Gastrocnemius medialis (tissue), 4 donors: ENCODE data around the gene LRRK1. TPM values are rescaled to one million over a fixed set of nuclear protein-coding genes. Genes with fewer than 3 reads are reported as not detected.
A peak's percentile ranks its signal among the peaks of the same experiment; 100 is the strongest.

Experiments used
- ATAC-seq, 2 donors: fragments of 150-250 bp; one replicate each; pipeline ENCODE4 v1.9.1; 2016
- DNase-seq, 2 donors: peaks; one replicate each; pipeline ENCODE4 v3.0.0-alpha.2; 2019
- H3K27ac ChIP-seq, 4 donors: fragments of 200-600 bp; sonication (generic); 1 replicate in 1 of 4; 2 replicates in 3 of 4; pipeline ENCODE4 v1.5.1; 2016 to 2018; ENCODE audit warnings: mild to moderate bottlenecking in 2 of 4, moderate library complexity in 1 of 4
- H3K27me3 ChIP-seq, 3 donors: fragments of 200-600 bp; sonication (generic) in 2 of 3; 1 replicate in 1 of 3; 2 replicates in 2 of 3; pipeline versions ENCODE4 v1.5.1 to v1.6.0; 2016 to 2019; ENCODE audit warnings: mild to moderate bottlenecking in 1 of 3, moderate library complexity in 1 of 3
- H3K36me3 ChIP-seq, 2 donors: fragments of 200-600 bp; sonication (generic) in 1 of 2; one replicate each; pipeline ENCODE4 v1.5.1; 2017 to 2018
- H3K4me1 ChIP-seq, 2 donors: fragments of 200-600 bp; sonication (generic) in 1 of 2; one replicate each; pipeline ENCODE4 v1.5.1; 2016 to 2017; ENCODE audit warnings: mild to moderate bottlenecking in 2 of 2
- H3K4me3 ChIP-seq, 4 donors: fragments of 200-600 bp; sonication (generic) in 3 of 4; 1 replicate in 1 of 4; 2 replicates in 3 of 4; pipeline ENCODE4 v1.5.1; 2016 to 2019; ENCODE audit warnings: mild to moderate bottlenecking in 2 of 4
- H3K9me3 ChIP-seq, 3 donors: fragments of 200-600 bp; sonication (generic) in 2 of 3; 1 replicate in 1 of 3; 2 replicates in 2 of 3; pipeline ENCODE4 v1.5.1; 2016 to 2019
- CTCF ChIP-seq, 5 experiments: fragments of 450-650 bp in 3 of 5; fragments of 200-600 bp in 2 of 5; sonication (generic) in 2 of 5; IDR thresholded peaks in 4 of 5; conservative IDR thresholded peaks in 1 of 5; 1 replicate in 4 of 5; 2 replicates in 1 of 5; pipeline ENCODE4 v1.5.1; 2016 to 2019; ENCODE audit warnings: antibody characterized with exemption in 5 of 5, mild to moderate bottlenecking in 3 of 5, moderate library complexity in 3 of 5
- POLR2A ChIP-seq, 2 donors: fragments of 450-650 bp; IDR thresholded peaks; one replicate each; pipeline ENCODE4 v1.6.1; 2017; ENCODE audit warnings: antibody characterized with exemption in 2 of 2, mild to moderate bottlenecking in 2 of 2, moderate library complexity in 2 of 2
- in situ Hi-C, 4 donors: fragments of 200-750 bp; cut with MboI; loops; one replicate each; pipeline versions ENCODE4 v1.15.0 to v1.8.0; 2017; ENCODE audit warnings: low sequenced_read_pairs in 4 of 4
- intact Hi-C: fragments of 100-400 bp; cut with DNase I; formaldehyde crosslinking; loops from one replicate; pipeline ENCODE4 v1.15.1; 2023; ENCODE audit warnings: low total_unique reads
- total RNA-seq, 4 donors: library from RNA; depleted of rRNA; stranded (reverse); fragments of >200 nt; gene quantifications; one replicate each; pipeline versions ENCODE4 v1.1.0 to v1.2.3, GENCODE V29; 2016

Gene LRRK1
- total RNA-seq, 4 donors from 2014 or later = 0.87 to 5.6 (median 1.7) TPM

- H3K27ac ChIP-seq = peak overlapping the region in 1 of 4 donors; percentile 27
- no peaks in the 10 kb centered on the region for H3K9me3 ChIP-seq
- no peaks in the 10 kb centered on the region for H3K27me3 ChIP-seq
- H3K4me3 ChIP-seq = no peak overlapping the region
- no peaks in the 10 kb centered on the region for H3K36me3 ChIP-seq
- no peak for TF ChIP-seq POLR2A (IDR thresholded peaks at IDR 0.05)
- no peak for TF ChIP-seq CTCF (IDR thresholded peaks at IDR 0.05 in 4 of 5, conservative IDR thresholded peaks at IDR 0.05 in 1 of 5)
- H3K4me1 ChIP-seq = peaks cover 0 to 8% of the 10 kb centered on the region in 2 donors
- DNase-seq (no peak), ATAC-seq (no peak)
- in situ Hi-C loops = loop anchor here (5.0 kb wide), 1 partner anchor 167 kb away; no protein-coding TSS in a partner anchor
- intact Hi-C loops = loop anchor here (5.0 kb wide), 1 partner anchor 73 kb away; no protein-coding TSS in a partner anchor
Measured at GRCh38 chr15:101089579-101090427, 170.6 kb downstream of the LRRK1 start.

DNA sequence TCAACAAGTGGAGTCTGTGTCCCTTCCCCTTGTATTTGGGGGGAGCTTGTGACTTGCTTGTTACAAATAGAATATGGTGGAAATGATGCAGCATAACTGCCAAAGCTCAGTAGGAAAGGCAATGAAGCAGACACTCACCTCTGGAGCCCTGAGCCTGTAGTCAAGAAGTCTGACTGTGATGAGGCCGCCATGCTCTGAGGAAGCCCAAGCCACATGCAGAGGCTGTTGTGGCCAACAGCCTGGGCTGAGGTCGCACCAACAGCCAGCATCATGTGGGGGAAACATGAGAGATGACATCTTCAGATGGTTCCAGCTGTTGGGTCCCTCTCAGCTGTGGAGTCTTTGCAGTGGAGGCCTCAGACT is 171.3 kb downstream of the LRRK1 start:
- Histone ChIP-seq H3K4me3 (no peak overlapping the region), H3K36me3 (no peaks in the 10 kb centered on the region), H3K27ac (no peak overlapping the region), H3K9me3 (no peaks in the 10 kb centered on the region), H3K4me1 (peaks cover 0 to 8% of the 10 kb centered on the region in 2 donors), H3K27me3 (no peaks in the 10 kb centered on the region)
- DNase-seq (no peak), ATAC-seq (no peak)
- in situ Hi-C loops = loop anchor here in 1 of 4 donors (5.0 kb wide), 1 partner anchor 167 kb away; no protein-coding TSS in a partner anchor
- TF ChIP-seq CTCF (IDR thresholded peaks at IDR 0.05 in 4 of 5, conservative IDR thresholded peaks at IDR 0.05 in 1 of 5) (no peak), POLR2A (IDR thresholded peaks at IDR 0.05) (no peak)
- intact Hi-C loops = no loop called here

DNA sequence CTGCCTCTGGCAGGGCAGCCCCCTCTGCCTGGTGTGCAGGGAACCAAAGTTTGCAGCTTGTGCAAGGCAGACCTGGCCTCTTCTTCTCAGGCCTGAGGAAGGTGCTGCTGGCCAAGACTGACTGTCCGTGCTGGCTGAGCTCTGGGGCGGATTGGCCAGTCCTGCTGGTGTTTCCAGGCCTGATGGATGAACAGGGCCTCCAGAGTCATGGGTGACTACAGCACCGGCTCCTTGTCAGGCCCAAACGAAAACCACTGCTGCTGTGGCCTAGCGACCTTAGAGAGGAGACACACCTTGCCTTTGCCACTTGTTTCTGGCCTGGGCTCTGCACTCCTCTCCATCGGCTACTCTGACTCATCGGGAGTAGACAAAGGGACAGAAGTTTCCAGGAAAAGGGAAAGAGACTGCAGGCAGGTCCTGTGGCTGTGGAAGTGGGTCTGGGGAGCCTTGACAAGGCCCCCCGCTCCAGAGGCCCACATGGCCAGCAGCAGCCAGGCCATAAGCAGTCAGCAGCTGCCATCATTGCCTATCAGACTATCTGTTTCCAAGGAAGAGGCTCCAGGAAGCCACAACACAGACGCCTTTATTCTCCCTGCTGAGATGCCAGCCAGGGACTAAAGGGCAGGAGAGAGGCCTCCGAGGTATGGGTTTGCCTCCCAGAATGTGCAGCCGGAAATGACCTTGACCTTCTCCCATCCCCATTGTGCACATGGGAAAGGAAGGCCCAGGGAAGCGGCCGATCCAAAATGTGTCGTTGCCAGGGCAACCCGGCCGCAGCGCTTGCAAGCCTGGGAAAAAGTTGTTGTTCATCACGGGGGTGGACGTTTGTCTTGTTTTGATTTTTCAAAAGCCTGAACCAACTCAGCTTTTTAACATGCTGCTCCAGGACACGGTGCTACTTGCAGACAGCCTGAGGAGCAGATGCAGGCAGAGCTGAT is 172.2 kb downstream of the LRRK1 start:
- ATAC-seq = no peak
- no peaks in the 10 kb centered on the region for H3K27me3 ChIP-seq
- intact Hi-C loops = no loop called here
- H3K4me3 ChIP-seq = no peak overlapping the region
- TF ChIP-seq CTCF (IDR thresholded peaks at IDR 0.05 in 4 of 5, conservative IDR thresholded peaks at IDR 0.05 in 1 of 5) (no peak), POLR2A (IDR thresholded peaks at IDR 0.05) (no peak)
- peaks cover 0 to 8% of the 10 kb centered on the region in 2 donors for H3K4me1 ChIP-seq
- no peaks in the 10 kb centered on the region for H3K36me3 ChIP-seq
- in situ Hi-C loops = loop anchor here in 1 of 4 donors (5.0 kb wide), 1 partner anchor 166 kb away; no protein-coding TSS in a partner anchor
- H3K27ac ChIP-seq = peak overlapping the region in 3 of 4 donors; percentile 21 to 51 (median 39)
- no peaks in the 10 kb centered on the region for H3K9me3 ChIP-seq
- no peak for DNase-seq

DNA sequence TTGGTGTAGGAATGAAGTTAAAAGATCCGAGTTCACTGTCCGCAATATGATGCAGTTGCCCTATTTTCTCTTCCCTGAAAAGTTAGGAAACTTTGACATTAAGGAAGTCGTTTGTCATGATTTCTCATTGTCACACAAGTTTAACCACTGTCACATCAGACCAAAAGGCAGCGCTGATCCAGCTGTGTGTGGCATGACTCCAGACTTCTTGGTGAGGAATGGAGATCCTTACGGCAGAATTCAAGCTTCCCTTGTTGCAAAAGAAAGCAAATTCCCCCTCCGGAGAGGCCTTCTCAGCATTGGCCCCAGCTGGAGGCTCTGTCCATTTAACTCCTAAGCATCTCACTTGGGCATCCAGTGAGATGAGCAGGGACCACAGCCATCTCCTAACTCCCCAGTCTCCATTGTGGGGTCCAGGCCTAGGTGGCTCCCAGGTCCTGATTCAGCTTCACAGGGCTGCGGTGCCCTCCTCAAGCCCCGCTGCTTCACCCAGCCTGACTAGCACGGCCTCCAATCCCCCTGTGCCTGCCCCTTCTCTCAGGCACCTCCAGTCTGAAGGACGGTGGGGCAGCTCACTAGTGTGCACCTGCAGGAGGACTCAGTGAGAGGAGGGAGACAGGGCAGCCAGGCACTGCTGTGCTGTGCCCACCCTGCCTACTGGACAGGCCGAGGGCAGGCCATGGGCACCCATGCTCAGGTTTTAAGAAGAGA is 173.2 kb downstream of the LRRK1 start:
- in situ Hi-C loops = loop anchor here in 1 of 4 donors (5.0 kb wide), 1 partner anchor 165 kb away; no protein-coding TSS in a partner anchor

More for the DNA sequence above, 173.2 kb downstream of the LRRK1 start:
- DNase-seq (no peak), ATAC-seq (no peak)
- no peaks in the 10 kb centered on the region for H3K36me3 ChIP-seq
- TF ChIP-seq POLR2A (IDR thresholded peaks at IDR 0.05) = no peak
- no peak for TF ChIP-seq CTCF (IDR thresholded peaks at IDR 0.05 in 4 of 5, conservative IDR thresholded peaks at IDR 0.05 in 1 of 5)
- peak overlapping the region in 3 of 4 donors; percentile 21 to 51 (median 39) for H3K27ac ChIP-seq
- peaks cover 0 to 8% of the 10 kb centered on the region in 2 donors for H3K4me1 ChIP-seq
- intact Hi-C loops = no loop called here
- H3K4me3 ChIP-seq = no peak overlapping the region
- no peaks in the 10 kb centered on the region for H3K9me3 ChIP-seq
- H3K27me3 ChIP-seq = no peaks in the 10 kb centered on the region
